Gastroesophageal sphincter (tissue), 4 donors: Measurements from ENCODE around the gene CACNA1F. TPM values are rescaled to one million over a fixed set of nuclear protein-coding genes. Genes with fewer than 3 reads are reported as not detected.
A peak's percentile ranks its signal among the peaks of the same experiment; 100 is the strongest.

Experiments used
- ATAC-seq: fragments of 150-250 bp; one replicate; pipeline ENCODE4 v1.9.1; 2016; ENCODE audit warnings: mild to moderate bottlenecking, moderate library complexity
- H3K27ac ChIP-seq, 4 donors: fragments of 200-600 bp; sonication (generic) in 3 of 4; 1 replicate in 3 of 4; 2 replicates in 1 of 4; pipeline ENCODE4 v1.5.1; 2016 to 2019
- H3K27me3 ChIP-seq: fragments of 200-600 bp; sonication (generic); one replicate; pipeline ENCODE4 v1.5.1; 2019
- H3K36me3 ChIP-seq, 2 donors: fragments of 200-600 bp; sonication (generic); one replicate each; pipeline ENCODE4 v1.5.1; 2019; ENCODE audit warnings: control low read depth in 1 of 2
- H3K4me1 ChIP-seq, 3 donors: fragments of 200-600 bp; sonication (generic); 1 replicate in 2 of 3; 2 replicates in 1 of 3; pipeline ENCODE4 v1.5.1; 2016 to 2019; ENCODE audit warnings: control low read depth in 2 of 3
- H3K4me3 ChIP-seq, 2 donors: fragments of 200-600 bp; sonication (generic); one replicate each; pipeline ENCODE4 v1.5.1; 2019; ENCODE audit warnings: mild to moderate bottlenecking in 1 of 2, moderate library complexity in 1 of 2
- H3K9me3 ChIP-seq, 3 donors: fragments of 200-600 bp; sonication (generic); one replicate each; pipeline ENCODE4 v1.5.1; 2017 to 2019; ENCODE audit warnings: control low read depth in 2 of 3
- EP300 ChIP-seq: sonication (generic); formaldehyde crosslinking; IDR thresholded peaks from one replicate; pipeline ENCODE4 v1.6.1; 2017; ENCODE audit warnings: antibody characterized with exemption, mild to moderate bottlenecking
- POLR2A ChIP-seq, 2 donors: fragments of 450-650 bp; IDR thresholded peaks; one replicate each; pipeline ENCODE4 v1.6.1; 2017; ENCODE audit warnings: antibody characterized with exemption in 2 of 2, mild to moderate bottlenecking in 2 of 2, moderate library complexity in 1 of 2
- POLR2AphosphoS5 ChIP-seq: sonication (generic); formaldehyde crosslinking; IDR thresholded peaks from one replicate; pipeline ENCODE4 v1.6.1; 2017; ENCODE audit warnings: antibody characterized with exemption
- WGBS, 2 donors: methylation state at CpG; one replicate each; pipeline ENCODE4 v1.1.5; 2018; ENCODE audit warnings: low coverage in 1 of 2; 5-methylcytosine and 5-hydroxymethylcytosine counted together
- total RNA-seq, 4 donors: library from RNA; depleted of rRNA; stranded (reverse); fragments of >200 nt; gene quantifications; one replicate each; pipeline ENCODE4 v1.1.0, GENCODE V29; 2016
- TF ChIP-seq, protein P1 (sequence below), 4 experiments: fragments of 200-600 bp in 2 of 4; fragments of 450-650 bp in 2 of 4; sonication (generic) in 1 of 4; IDR thresholded peaks; one replicate each; pipeline ENCODE4 v1.5.1; 2017 to 2019; ENCODE audit warnings: antibody characterized with exemption in 4 of 4, mild to moderate bottlenecking in 2 of 4, moderate library complexity in 2 of 4

Gene CACNA1F
- total RNA-seq, 4 donors from 2014 or later, result 1.7 TPM; not detected in 3

DNA sequence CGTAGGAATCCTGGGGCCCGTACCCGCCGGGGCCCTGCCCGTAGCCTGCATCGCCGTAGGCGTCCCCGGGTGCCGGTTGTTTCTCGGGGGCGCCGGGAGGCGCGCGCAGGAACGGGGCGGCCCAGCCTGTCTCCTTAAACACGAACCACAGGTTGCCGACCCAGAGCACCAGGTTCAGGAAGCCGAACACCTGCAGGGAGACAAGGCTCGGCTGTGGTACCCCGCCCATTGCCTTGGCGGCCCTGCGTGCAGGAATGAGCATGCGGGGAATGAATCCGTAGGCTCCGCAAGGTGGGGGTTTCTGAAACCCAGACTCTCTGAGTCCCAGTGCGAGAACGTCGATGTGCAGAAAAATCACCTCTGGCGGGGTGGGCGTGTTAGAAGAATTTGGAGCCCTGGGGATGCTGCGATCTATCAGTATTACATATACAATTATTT, 41.5 kb downstream of the CACNA1F start:
- Histone ChIP-seq H3K36me3 (no peaks in the 10 kb centered on the region), H3K9me3 (no peaks in the 10 kb centered on the region), H3K4me1 (peaks cover 0 to 27% (median 0%) of the 10 kb centered on the region in 3 donors), H3K27ac (peak overlapping the region; percentile 80 to 91 (median 90)), H3K27me3 (no peaks in the 10 kb centered on the region), H3K4me3 (peak overlapping the region; percentile 61 to 65)
- 3 to 62% methylated on average over 4 to 6 of the region's 34 CpGs for WGBS, 2 donors
- TF ChIP-seq EP300 (no peak), POLR2AphosphoS5 (no peak), POLR2A (IDR thresholded peaks at IDR 0.05) (no peak)
- TF ChIP-seq, protein P1, sequence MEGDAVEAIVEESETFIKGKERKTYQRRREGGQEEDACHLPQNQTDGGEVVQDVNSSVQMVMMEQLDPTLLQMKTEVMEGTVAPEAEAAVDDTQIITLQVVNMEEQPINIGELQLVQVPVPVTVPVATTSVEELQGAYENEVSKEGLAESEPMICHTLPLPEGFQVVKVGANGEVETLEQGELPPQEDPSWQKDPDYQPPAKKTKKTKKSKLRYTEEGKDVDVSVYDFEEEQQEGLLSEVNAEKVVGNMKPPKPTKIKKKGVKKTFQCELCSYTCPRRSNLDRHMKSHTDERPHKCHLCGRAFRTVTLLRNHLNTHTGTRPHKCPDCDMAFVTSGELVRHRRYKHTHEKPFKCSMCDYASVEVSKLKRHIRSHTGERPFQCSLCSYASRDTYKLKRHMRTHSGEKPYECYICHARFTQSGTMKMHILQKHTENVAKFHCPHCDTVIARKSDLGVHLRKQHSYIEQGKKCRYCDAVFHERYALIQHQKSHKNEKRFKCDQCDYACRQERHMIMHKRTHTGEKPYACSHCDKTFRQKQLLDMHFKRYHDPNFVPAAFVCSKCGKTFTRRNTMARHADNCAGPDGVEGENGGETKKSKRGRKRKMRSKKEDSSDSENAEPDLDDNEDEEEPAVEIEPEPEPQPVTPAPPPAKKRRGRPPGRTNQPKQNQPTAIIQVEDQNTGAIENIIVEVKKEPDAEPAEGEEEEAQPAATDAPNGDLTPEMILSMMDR (IDR thresholded peaks at IDR 0.05), result no peak
- ATAC-seq, result peak; percentile 2

DNA sequence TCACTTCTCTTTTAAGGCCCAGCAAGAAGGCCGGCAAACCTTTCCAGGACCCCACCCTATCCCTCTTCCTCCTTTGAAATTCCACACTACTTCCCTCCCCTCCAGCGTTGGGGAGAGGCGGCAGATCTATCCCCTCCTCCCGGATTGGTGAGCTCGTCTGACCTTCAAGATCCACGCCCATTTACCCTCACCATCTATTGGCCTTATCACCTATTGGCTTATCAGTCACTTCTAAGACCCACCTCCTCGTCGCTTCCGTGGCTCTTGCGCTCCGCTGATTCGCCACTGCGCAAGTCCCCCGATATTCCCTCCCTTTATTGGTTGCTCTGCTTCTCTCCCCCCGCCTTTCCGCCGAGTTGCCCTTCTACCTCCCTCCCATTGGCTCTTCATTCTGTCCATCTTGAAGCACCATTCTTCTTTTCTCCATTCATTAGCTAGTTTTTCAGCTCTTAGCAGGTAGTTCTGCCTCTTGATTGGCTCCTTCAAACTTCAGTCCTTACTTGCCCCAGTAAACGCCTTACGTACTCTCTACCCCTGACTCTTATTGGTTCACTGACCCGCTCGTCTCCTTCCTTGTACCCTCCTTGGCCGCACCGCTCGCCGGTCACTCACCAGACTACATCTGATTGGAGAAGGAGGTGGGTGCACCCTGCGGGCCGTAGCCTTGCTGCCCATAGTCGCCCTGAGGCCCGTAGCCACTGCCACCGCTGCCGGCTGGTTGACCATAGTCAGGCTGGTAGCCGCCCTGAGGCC, 42.1 kb downstream of the CACNA1F start:
- WGBS, 2 donors, result 0 to 39% methylated on average over 18 to 26 of the region's 32 CpGs
- H3K9me3 ChIP-seq, result no peaks in the 10 kb centered on the region
- H3K4me3 ChIP-seq, result peak overlapping the region; percentile 61 to 65
- ATAC-seq, result peak; percentile 93
- peaks cover 0 to 32% (median 0%) of the 10 kb centered on the region in 3 donors for H3K4me1 ChIP-seq
- H3K36me3 ChIP-seq, result no peaks in the 10 kb centered on the region
- H3K27me3 ChIP-seq, result no peaks in the 10 kb centered on the region
- peak overlapping the region; percentile 80 to 91 (median 90) for H3K27ac ChIP-seq
- TF ChIP-seq POLR2A (IDR thresholded peaks at IDR 0.05) (peak; percentile 65 to 68), POLR2AphosphoS5 (peak; percentile 71), EP300 (no peak)
- TF ChIP-seq, protein P1 (IDR thresholded peaks at IDR 0.05), result no peak

GRCh38 chrX:49189606-49190005, 43.5 kb downstream of the CACNA1F start:
- no peak for TF ChIP-seq POLR2AphosphoS5
- no peak for TF ChIP-seq EP300
- TF ChIP-seq POLR2A (IDR thresholded peaks at IDR 0.05), result no peak
- TF ChIP-seq, protein P1 (IDR thresholded peaks at IDR 0.05), result no peak
- no peak for ATAC-seq
- Histone ChIP-seq H3K36me3 (no peaks in the 10 kb centered on the region), H3K27me3 (no peaks in the 10 kb centered on the region), H3K9me3 (no peaks in the 10 kb centered on the region), H3K4me1 (peaks cover 0 to 43% (median 0%) of the 10 kb centered on the region in 3 donors), H3K27ac (peak overlapping the region in 3 of 4 donors; percentile 82 to 89 (median 82)), H3K4me3 (no peak overlapping the region)
- 60 to 65% methylated on average over 4 to 5 of the region's 6 CpGs for WGBS, 2 donors

DNA sequence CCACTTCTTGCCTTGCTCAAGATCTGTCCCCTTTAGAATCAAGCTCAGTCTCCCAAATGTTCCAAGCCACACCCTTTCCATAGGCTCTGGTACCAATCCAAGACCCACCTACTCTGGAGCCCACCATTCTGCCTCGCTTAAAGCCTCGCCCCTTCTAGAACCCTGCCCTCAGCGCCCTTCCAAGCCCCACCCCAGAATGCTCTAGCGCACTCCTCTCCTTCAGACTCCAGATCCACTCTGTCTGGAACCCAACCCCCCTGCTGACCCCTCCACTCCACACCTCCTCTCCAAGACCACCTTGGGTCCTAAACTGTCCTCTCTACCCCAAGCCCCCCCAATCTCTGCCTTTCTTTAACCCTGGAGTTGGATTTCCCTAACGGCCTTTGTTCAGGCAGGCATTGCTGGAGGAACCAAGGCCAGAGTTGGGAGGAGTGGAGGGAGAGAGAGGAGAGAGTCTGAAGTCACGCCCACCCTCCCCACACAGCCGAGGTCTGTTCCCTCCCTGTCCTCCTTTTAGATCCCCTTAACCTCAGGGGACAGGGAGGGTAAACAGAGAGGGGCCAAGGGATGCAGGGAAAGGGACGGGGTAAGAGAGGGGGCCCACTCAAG, 44.6 kb downstream of the CACNA1F start:
- ATAC-seq, result no peak
- Histone ChIP-seq H3K36me3 (no peaks in the 10 kb centered on the region), H3K27ac (peak overlapping the region in 2 of 4 donors; percentile 82), H3K9me3 (no peaks in the 10 kb centered on the region), H3K27me3 (no peaks in the 10 kb centered on the region), H3K4me1 (peaks cover 0 to 52% (median 0%) of the 10 kb centered on the region in 3 donors), H3K4me3 (no peak overlapping the region)
- TF ChIP-seq POLR2AphosphoS5 (no peak), EP300 (no peak), POLR2A (IDR thresholded peaks at IDR 0.05) (no peak)
- TF ChIP-seq, protein P1 (IDR thresholded peaks at IDR 0.05), result no peak
- WGBS, 2 donors, result 79 to 80% methylated on average over 4 to 5 of the region's 8 CpGs
